HG02588 (cell line): ENCODE data around the gene KCMF1.
"Not testable (repeated sequence)": the region's sequence is repeated elsewhere in the genome, so short reads cannot be mapped to it uniquely, and the experiment has no call there.

Experiments
- ATAC-seq: cut with Tn5 transposase; IDR thresholded peaks from one replicate; pipeline ENCODE4 v1.9.1; 2021; ENCODE audit warnings: mild to moderate bottlenecking, moderate library complexity; ENCODE audit not compliant: unreplicated experiment

Gene KCMF1

GRCh38 chr2:84970868-84971509, at the start of gene KCMF1:
KCMF1 (plus strand) TSS chr2:84971161; CDS start chr2:84971452, 291 bp downstream.
- ATAC-seq, result peak; percentile 44

GRCh38 chr2:84923009-84923408, 48.0 kb upstream of the KCMF1 start:
- ATAC-seq, result no peak

GRCh38 chr2:84924173-84925106, 46.5 kb upstream of the KCMF1 start:
- no peak for ATAC-seq

GRCh38 chr2:84925336-84925723, 45.6 kb upstream of the KCMF1 start:
- no peak for ATAC-seq

- ATAC-seq, result peak; percentile 76
Measured at GRCh38 chr2:84925724-84926376, 45.1 kb upstream of the KCMF1 start.

GRCh38 chr2:84927275-84927627, 43.7 kb upstream of the KCMF1 start:
- no peak for ATAC-seq

GRCh38 chr2:84931384-84931821, 39.6 kb upstream of the KCMF1 start:
- peak; percentile 50 for ATAC-seq

- peak; percentile 27 for ATAC-seq
Measured at GRCh38 chr2:84938194-84938879, 32.6 kb upstream of the KCMF1 start.

- ATAC-seq, result peak; percentile 84
Measured at GRCh38 chr2:84939426-84940087, 31.4 kb upstream of the KCMF1 start.

- ATAC-seq, result no peak
Measured at GRCh38 chr2:84940088-84940470, 30.9 kb upstream of the KCMF1 start.

GRCh38 chr2:84940831-84941412, 30.0 kb upstream of the KCMF1 start:
- no peak for ATAC-seq

GRCh38 chr2:84942166-84942565, 28.8 kb upstream of the KCMF1 start:
- ATAC-seq, result no peak

GRCh38 chr2:84942964-84943421, 28.0 kb upstream of the KCMF1 start:
- ATAC-seq, result peak; percentile 24

GRCh38 chr2:84944295-84944909, 26.6 kb upstream of the KCMF1 start:
- no peak for ATAC-seq

- ATAC-seq, result not testable (repeated sequence)
Measured at GRCh38 chr2:84945838-84946203, 25.1 kb upstream of the KCMF1 start.

- peak; percentile 71 for ATAC-seq
Measured at GRCh38 chr2:84946204-84947009, 24.6 kb upstream of the KCMF1 start.

GRCh38 chr2:84947010-84947593, 23.9 kb upstream of the KCMF1 start:
- ATAC-seq, result no peak

- ATAC-seq, result no peak
Measured at GRCh38 chr2:84953535-84953934, 17.4 kb upstream of the KCMF1 start.
